HG02870 (cell line): Measurements from ENCODE around the gene SDHD.

Experiments used
- ATAC-seq: cut with Tn5 transposase; IDR thresholded peaks from one replicate; pipeline ENCODE4 v1.9.1; 2021; ENCODE audit warnings: mild to moderate bottlenecking, moderate library complexity; ENCODE audit not compliant: unreplicated experiment

SDHD gene

DNA sequence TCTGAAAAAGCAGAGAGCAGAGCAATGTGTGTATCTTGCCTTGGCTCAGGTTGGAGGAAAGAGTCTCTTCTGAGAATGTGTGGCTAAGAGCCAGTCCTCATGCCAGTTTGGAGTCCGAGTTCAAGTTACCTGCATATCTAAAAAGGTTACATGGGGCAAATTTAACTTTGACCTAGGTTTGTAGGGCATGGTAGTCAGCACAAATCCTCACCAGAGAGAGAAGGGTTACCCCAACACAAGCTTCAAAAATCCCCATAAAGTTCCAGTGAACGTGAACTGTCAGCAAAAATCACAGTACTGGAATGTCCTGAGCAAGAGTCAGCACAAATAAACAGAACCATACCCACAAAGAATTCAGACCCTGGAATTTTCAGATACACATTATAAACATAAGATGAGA lies 13.8 kb downstream of the SDHD start:
- no peak for ATAC-seq

DNA sequence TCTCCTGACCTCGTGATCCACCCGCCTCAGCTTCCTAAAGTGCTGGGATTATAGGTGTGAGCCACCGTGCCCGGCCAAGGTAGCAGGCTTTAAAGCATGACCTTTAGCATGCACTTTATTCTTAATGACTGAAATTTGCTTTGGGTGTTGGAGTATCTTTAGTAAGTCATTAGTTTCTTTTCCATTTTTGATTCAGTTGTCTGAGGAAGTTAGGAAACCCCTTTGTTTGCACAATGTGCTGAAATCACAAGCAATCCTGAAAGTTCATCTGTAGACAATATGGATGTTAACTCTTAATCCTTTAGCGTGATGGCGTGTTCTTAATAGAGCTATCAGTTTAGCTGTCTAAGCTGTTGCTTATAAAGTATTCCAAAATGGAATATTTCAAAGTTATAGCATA lies 16.8 kb downstream of the SDHD start:
- ATAC-seq, result no peak

DNA sequence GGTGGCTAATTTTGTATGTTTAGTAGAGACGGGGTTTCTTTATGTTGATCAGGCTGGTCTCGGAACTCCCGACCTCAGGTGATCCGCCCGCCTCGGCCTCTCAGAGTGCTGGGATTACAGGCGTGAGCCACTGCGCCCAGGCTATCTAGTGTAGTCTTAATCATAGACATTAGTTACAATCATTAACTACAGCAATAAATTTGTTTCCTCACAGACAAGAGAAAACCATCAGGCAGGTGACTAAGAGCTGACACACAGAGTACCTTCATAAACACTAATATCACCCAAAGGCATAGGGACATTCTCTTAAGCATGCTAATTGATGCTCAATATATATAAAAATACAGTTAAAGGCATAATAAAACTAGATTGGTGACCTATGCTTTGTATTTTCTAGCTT lies 19.4 kb downstream of the SDHD start:
- ATAC-seq, result no peak

DNA sequence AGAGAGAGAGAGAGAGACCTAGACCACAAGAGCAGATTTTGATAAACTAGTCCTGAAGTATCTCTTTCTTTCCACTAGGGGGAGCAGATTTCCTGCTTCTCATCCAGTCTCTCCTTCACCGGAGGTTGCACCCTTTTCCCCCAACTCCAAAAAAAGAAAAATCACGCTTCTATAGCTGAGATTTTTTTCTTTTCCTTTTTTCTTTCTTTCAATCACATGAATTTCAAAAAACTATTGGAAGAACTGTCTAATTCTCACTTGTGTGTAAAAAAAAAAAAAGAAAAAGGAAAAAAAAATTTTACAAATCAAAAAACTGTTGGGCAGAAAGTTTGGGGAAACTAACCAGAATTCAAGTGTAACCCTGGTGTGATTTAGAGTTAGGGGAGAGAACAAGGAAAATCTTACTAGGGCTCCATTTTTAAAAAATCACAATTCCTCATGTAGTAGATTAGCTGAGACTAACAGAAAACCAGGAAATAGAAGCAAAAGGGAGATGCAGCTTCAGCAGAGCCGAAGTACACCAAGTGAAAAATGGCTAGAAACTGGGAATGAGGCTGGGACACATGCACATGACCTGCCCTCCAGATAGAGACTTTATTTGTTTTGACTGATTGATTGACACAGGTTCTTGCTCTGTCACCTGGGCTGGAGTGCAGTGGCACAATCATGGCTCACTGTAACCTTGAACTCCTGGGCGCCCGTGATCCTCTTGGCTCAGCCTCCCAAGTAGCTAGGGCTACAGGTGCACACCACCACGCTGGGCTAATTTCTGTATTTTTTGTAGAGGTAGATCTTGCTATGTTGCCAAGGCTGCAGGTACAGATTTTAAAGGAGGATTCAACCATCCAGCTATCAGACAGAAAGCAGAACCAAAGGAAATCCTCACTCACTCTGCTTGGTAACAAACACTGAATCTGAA lies 27.1 kb downstream of the SDHD start:
- no peak for ATAC-seq

DNA sequence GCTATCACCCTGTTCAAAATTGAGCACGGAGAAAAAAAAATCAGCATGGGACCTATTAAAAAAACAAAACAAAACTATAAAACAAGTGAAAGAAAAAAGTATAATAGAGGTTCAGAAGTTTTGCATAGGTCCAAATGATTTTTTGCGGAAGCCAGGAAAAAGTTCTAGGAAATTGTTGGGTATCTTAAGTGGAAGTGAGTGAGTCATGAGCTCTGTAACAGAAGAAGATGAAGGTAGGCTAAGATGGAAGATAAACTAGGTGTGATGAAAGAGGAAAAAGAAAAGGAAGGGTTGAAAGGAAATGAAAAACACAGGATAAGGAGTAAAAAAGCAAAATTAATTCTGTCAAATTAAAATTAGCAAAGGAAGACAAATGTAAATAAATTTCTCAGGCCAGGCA lies 27.8 kb downstream of the SDHD start:
- no peak for ATAC-seq

DNA sequence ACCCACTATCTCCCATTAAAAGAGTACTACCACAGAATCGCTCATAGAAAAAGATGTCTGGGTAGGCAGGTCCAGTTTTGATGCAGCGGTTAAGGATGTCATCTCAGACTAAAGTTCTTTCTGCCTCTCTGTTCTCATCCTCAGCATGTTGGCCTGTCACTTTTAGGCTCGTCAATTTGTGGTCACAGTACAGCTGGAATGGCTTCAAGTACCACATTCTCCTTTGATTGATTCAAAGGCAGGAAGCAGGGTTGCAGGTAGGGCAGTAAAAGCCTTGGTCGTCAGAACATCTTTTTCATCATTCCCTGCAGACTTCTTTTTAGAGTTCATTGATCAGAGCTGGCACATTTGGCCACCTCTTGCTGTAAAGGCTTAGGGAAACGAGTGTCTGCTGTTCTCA lies 28.7 kb downstream of the SDHD start:
- no peak for ATAC-seq

DNA sequence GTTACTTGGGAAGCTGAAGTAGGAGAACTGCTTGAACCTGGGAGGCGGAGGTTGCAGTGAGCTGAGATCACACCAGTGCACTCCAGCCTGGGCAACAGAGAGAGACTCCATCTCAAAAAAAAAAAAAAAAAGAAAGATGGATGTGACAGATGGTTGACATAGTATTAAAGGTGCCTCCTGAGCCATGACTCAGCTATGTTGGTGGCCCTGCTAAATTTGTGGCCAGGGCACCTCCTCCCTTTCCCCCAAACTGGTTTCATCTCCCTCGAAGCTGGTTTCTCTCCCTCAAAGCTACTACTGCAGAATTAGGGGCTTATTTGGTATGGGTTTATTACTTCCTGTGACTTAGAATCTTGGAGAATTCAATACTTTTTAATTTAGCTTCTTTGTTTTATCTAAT lies 31.5 kb downstream of the SDHD start:
- ATAC-seq, result no peak

DNA sequence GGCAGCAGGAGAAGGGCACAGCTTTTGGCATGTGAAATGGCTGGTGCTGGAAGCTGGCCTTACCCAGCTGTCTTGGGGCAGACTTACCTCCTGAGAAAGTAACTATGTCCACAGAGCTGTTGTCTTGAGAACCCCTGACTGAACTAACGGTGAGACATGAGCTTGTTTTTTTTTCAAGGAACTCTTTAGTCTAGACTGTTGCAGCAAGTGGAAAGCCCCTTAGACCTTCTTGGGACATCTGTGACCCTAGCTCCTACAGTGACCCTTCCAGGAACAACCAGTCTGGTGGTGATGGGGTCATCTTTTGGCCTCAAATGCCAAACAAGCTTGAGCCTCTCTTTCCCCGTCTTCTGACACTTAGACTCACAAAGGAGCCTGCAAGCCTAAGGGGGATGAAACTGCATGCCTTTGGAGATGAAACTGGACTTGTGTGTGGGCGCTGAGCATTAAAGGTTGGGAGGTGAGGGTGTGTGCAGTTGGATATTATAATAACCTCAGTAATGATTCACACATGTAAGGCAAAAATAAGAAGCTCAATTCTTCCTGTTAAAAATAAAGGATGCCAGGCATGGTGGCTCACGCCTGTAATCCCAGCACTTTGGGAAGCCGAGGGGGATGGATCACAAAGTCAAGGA lies 35.4 kb downstream of the SDHD start:
- no peak for ATAC-seq

DNA sequence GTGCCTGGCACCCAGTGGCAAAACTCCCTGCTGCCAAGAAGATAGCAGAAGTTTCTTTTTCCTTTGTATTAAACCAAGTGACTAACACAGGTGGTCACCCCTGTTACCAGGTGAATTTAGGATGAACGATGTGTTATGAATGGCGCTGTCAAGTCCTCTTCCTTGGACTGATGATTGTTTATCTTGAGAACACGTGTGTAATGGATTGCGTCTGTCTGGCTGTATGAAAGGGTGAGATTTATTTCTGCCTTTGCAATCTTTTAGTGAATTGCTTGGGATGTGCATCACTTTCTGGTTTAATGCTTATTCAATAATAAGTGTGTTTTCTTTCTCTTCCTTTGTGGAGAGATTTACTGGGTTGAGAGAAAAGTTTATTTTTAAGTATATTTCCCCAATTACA lies 36.5 kb downstream of the SDHD start:
- ATAC-seq, result no peak

DNA sequence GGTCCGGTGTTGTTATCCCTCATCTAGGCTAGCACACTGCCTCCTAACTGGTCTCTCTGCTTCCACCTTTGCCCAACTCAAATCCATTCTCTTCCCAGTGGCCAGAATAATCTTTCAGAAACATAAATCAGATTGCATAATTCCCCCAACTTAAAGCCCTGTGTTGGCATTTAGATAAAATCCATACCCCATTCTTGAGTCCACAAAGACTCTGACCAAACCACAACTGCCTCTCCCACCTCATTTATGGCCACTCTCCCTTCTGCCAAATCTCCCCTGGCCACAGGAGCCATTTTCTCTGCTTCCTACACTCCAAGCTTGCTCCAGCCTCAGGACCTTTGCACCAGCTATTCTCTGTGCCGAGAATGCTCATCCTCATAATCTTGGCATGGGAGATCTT lies 40.4 kb downstream of the SDHD start:
- ATAC-seq, result no peak

DNA sequence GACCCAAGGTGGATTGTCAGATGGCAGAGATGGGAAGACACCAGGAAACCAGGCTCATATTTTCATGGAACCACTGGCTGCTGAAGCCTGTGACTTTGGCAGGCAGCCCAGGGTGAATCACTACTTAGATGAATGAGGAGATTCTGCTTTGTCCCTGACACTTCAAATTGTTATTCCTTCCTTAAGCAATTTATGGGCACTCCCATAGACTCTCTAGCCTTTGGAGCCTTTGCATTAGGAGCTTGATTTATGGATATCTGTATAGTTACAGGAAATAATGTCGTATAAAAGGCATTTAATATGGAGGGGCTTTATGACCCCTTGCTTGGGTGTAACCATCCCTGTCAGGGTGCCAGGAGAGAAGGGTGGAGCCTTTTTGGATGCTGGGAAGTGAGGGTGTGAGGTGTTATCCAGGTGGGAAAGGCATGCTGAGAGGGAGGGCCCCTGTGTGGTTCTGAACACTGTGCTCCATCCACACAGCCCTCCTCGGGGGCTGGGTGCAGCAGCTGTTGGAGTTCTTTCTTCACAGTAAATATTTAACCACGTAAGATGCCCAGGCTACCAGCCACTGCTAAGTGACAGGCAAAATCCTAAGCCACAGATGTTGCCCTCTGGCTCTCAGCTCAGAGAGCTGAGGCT lies 41.9 kb downstream of the SDHD start:
- ATAC-seq, result no peak

DNA sequence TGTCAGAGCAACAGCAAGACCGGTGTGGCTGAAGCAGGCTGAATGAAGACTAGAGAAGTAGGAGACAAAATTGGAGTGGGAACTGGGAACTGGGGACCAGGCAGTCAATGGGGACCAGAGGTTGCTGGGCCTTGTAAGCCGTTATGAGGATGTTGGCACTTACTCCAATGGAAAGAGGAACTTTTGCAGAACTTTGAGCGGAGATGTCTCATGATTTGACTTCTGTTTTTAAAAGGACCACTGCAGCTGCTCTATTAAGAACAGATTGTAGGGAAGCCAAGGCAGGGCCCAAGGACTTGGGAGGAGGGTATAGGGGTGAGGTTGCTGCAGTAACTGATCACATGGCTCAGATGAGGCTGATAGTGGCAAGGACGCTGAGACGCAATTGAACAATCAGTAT lies 43.0 kb downstream of the SDHD start:
- ATAC-seq, result no peak

DNA sequence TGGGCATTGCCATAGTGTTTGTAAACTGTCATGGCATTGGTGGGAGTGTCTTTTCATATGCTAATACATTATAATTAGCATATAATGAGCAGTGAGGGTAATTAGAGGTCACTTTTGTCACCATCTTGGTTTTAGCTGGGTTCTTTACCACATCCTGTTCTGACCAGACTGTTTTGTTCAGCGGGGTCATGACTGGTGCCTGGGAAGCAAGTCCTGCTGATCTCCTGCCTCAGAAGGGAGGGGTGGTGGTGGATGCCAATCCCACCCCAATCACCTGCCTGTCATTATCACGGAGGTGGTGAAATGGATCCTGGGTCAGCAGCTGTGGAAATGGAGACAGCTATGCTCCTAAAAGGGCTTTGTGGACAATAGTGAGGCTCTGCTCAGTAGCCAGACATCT lies 46.1 kb downstream of the SDHD start:
- ATAC-seq, result no peak

DNA sequence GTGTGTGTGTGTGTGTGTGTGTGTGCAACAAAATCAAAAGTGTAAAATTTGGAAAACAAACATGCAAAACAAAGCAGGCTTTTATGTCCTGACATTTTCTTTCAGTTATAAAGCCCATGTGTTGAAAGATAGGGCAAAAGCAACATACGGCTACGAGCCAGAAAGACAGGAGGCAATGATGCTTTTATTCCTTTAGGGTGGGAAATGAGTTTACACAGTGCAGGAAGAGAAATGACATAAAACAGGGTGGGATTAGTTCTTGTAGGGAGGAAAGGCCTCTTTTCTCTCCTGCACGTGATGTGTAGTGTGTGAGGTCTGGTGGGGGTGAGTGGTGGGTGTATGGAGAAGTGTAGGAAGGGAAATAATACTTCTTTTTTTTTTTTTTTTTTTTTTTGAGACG lies 47.8 kb downstream of the SDHD start:
- no peak for ATAC-seq

DNA sequence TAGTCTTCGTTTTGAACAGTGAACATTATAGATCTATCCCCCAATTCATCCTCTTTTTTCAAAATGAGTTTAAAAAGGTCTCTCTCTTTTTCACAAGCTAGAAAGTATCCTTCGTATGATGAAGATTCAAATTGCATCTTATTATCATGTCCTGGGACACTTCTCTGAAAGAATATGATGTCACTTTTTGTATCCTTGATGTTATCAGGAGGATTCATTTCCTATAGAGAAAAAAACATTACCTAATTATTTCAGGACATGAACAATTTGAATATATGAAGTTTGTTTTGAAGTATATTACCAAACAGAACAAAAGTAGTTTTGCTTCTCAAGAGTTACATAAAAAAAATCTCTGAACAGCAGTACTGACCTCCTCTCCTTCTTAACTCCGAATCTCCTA lies 56.9 kb downstream of the SDHD start:
- no peak for ATAC-seq
